Measurements from ENCODE around the gene TMEM51.

The TMEM51 gene

GRCh38 chr1:15146971-15147376 lies 6.6 kb upstream of the TMEM51 start:
- Histone ChIP-seq H3K4me3 (ENCODE audit: low read depth, low read length) (no peak overlapping the region), H3K9ac (ENCODE audit: low read length) (no peak overlapping the region), H2BK120ac (ENCODE audit: insufficient read depth, low read length, poor library complexity) (no peak overlapping the region), H3K36me3 (ENCODE audit: control insufficient read depth in 1 of 2, insufficient read depth in 2 of 2, low read length in 2 of 2) (no peaks in the 10 kb centered on the region), H4K91ac (ENCODE audit: low read depth, low read length) (peak overlapping the region; percentile 8), H2AFZ (ENCODE audit: insufficient read depth, low read length, poor library complexity) (no peak overlapping the region), H3K27me3 (ENCODE audit: insufficient read depth, low read length) (no peaks in the 10 kb centered on the region), H2BK12ac (ENCODE audit: low read length) (no peak overlapping the region), H3K14ac (ENCODE audit: low read length) (no peak overlapping the region), H3K4me1 (ENCODE audit: control insufficient read depth in 1 of 2, insufficient read depth in 2 of 2, low read length in 2 of 2) (peaks cover 11 to 26% of the 10 kb centered on the region in 2 experiments), H3K4me2 (ENCODE audit: low read length) (no peak overlapping the region), H4K12ac (ENCODE audit: low read depth, low read length) (no peak overlapping the region), H3K27ac (ENCODE audit: low read depth, low read length) (no peak overlapping the region), H3K18ac (ENCODE audit: low read length) (no peak overlapping the region), H3K4ac (ENCODE audit: low read depth, low read length) (no peak overlapping the region), H3K9me3 (ENCODE audit: insufficient read depth, low read depth, low read length) (peaks cover 2% of the 10 kb centered on the region), H2AK5ac (ENCODE audit: low read length) (no peak overlapping the region), H4K8ac (ENCODE audit: low read depth, low read length) (no peak overlapping the region), H3K23ac (ENCODE audit: low read length) (no peak overlapping the region), H3K79me2 (ENCODE audit: control insufficient read depth, insufficient read depth, low read length, poor library complexity) (no peaks in the 10 kb centered on the region), H3K79me1 (ENCODE audit: low read length) (no peaks in the 10 kb centered on the region), H2BK5ac (ENCODE audit: low read depth, low read length, poor library complexity) (no peak overlapping the region)
- WGBS (ENCODE audit: extremely low coverage, insufficient coverage, insufficient read length): no CpG with 5 or more reads among the region's 4 CpGs
- DNase-seq: no peak

GRCh38 chr1:15148004-15148403 lies 5.5 kb upstream of the TMEM51 start:
- Histone ChIP-seq H3K9ac (ENCODE audit: low read length) (no peak overlapping the region), H3K14ac (ENCODE audit: low read length) (no peak overlapping the region)

DNA sequence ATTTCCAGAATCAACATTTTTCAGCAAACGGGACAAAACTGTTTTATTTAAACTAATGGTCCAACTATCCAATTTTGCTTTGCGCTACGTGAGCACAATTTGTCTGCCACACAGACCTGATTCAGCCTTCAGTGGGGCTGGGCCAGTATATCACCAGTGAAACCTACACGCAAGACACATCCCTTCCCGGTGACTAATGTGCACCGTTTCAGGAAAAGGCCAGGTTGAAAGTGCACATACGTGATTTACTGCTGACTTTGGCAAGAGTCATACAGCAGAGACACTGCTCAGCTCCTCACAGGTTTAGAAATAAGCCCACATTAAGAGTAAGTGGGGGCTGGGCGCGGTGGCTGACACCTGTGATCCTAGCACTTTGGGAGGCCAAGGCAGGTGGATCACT lies 5.1 kb upstream of the TMEM51 start:
- no peak overlapping the region for H2BK120ac ChIP-seq (ENCODE audit: insufficient read depth, low read length, poor library complexity)
- H3K4me3 ChIP-seq (ENCODE audit: low read depth, low read length): no peak overlapping the region
- H3K23ac ChIP-seq (ENCODE audit: low read length): no peak overlapping the region
- no peak overlapping the region for H2AK5ac ChIP-seq (ENCODE audit: low read length)
- WGBS (ENCODE audit: extremely low coverage, insufficient coverage, insufficient read length): no CpG with 5 or more reads among the region's 9 CpGs
- H3K4ac ChIP-seq (ENCODE audit: low read depth, low read length): no peak overlapping the region
- H3K79me1 ChIP-seq (ENCODE audit: low read length): peaks cover 7% of the 10 kb centered on the region
- H4K91ac ChIP-seq (ENCODE audit: low read depth, low read length): no peak overlapping the region
- no peak overlapping the region for H3K18ac ChIP-seq (ENCODE audit: low read length)
- DNase-seq: no peak
- no peak overlapping the region for H3K27ac ChIP-seq (ENCODE audit: low read depth, low read length)
- H4K8ac ChIP-seq (ENCODE audit: low read depth, low read length): no peak overlapping the region
- H2AFZ ChIP-seq (ENCODE audit: insufficient read depth, low read length, poor library complexity): no peak overlapping the region
- H2BK12ac ChIP-seq (ENCODE audit: low read length): no peak overlapping the region
- no peaks in the 10 kb centered on the region for H3K79me2 ChIP-seq (ENCODE audit: control insufficient read depth, insufficient read depth, low read length, poor library complexity)
- H4K12ac ChIP-seq (ENCODE audit: low read depth, low read length): no peak overlapping the region
- peaks cover 13 to 28% of the 10 kb centered on the region in 2 experiments for H3K4me1 ChIP-seq (ENCODE audit: control insufficient read depth in 1 of 2, insufficient read depth in 2 of 2, low read length in 2 of 2)
- H2BK5ac ChIP-seq (ENCODE audit: low read depth, low read length, poor library complexity): no peak overlapping the region
- no peak overlapping the region for H3K14ac ChIP-seq (ENCODE audit: low read length)
- no peak overlapping the region for H3K4me2 ChIP-seq (ENCODE audit: low read length)
- peaks cover 2% of the 10 kb centered on the region for H3K9me3 ChIP-seq (ENCODE audit: insufficient read depth, low read depth, low read length)
- no peaks in the 10 kb centered on the region for H3K27me3 ChIP-seq (ENCODE audit: insufficient read depth, low read length)
- H3K36me3 ChIP-seq (ENCODE audit: control insufficient read depth in 1 of 2, insufficient read depth in 2 of 2, low read length in 2 of 2): no peaks in the 10 kb centered on the region
- H3K9ac ChIP-seq (ENCODE audit: low read length): no peak overlapping the region

More at GRCh38 chr1:15148004-15148403, 5.5 kb upstream of the TMEM51 start:
- Histone ChIP-seq H3K4me3 (ENCODE audit: low read depth, low read length) (no peak overlapping the region), H2BK5ac (ENCODE audit: low read depth, low read length, poor library complexity) (no peak overlapping the region), H3K27ac (ENCODE audit: low read depth, low read length) (no peak overlapping the region), H3K36me3 (ENCODE audit: control insufficient read depth in 1 of 2, insufficient read depth in 2 of 2, low read length in 2 of 2) (no peaks in the 10 kb centered on the region), H4K12ac (ENCODE audit: low read depth, low read length) (no peak overlapping the region), H4K8ac (ENCODE audit: low read depth, low read length) (no peak overlapping the region), H2BK120ac (ENCODE audit: insufficient read depth, low read length, poor library complexity) (no peak overlapping the region), H3K23ac (ENCODE audit: low read length) (no peak overlapping the region), H2BK12ac (ENCODE audit: low read length) (peak overlapping the region; percentile 35), H3K4me2 (ENCODE audit: low read length) (no peak overlapping the region), H3K4ac (ENCODE audit: low read depth, low read length) (no peak overlapping the region), H3K4me1 (ENCODE audit: control insufficient read depth in 1 of 2, insufficient read depth in 2 of 2, low read length in 2 of 2) (peaks cover 13 to 28% of the 10 kb centered on the region in 2 experiments), H2AFZ (ENCODE audit: insufficient read depth, low read length, poor library complexity) (no peak overlapping the region), H3K9me3 (ENCODE audit: insufficient read depth, low read depth, low read length) (peaks cover 2% of the 10 kb centered on the region), H3K27me3 (ENCODE audit: insufficient read depth, low read length) (no peaks in the 10 kb centered on the region), H3K18ac (ENCODE audit: low read length) (no peak overlapping the region), H2AK5ac (ENCODE audit: low read length) (no peak overlapping the region), H3K79me2 (ENCODE audit: control insufficient read depth, insufficient read depth, low read length, poor library complexity) (no peaks in the 10 kb centered on the region), H3K79me1 (ENCODE audit: low read length) (peaks cover 4% of the 10 kb centered on the region), H4K91ac (ENCODE audit: low read depth, low read length) (no peak overlapping the region)
- no peak for DNase-seq
- no CpG with 5 or more reads among the region's 6 CpGs for WGBS (ENCODE audit: extremely low coverage, insufficient coverage, insufficient read length)

- peaks cover 3% of the 10 kb centered on the region for H3K79me2 ChIP-seq (ENCODE audit: control insufficient read depth, insufficient read depth, low read length, poor library complexity)
- no CpG with 5 or more reads among the region's 1 CpG for WGBS (ENCODE audit: extremely low coverage, insufficient coverage, insufficient read length)
These were observed 4.6 kb upstream of the TMEM51 start for GRCh38 chr1:15148941-15149340.

More at GRCh38 chr1:15148941-15149340, 4.6 kb upstream of the TMEM51 start:
- Histone ChIP-seq H2BK5ac (ENCODE audit: low read depth, low read length, poor library complexity) (no peak overlapping the region), H3K23ac (ENCODE audit: low read length) (no peak overlapping the region), H3K18ac (ENCODE audit: low read length) (no peak overlapping the region), H4K91ac (ENCODE audit: low read depth, low read length) (no peak overlapping the region), H3K9me3 (ENCODE audit: insufficient read depth, low read depth, low read length) (peaks cover 2% of the 10 kb centered on the region), H3K4me3 (ENCODE audit: low read depth, low read length) (no peak overlapping the region), H3K79me1 (ENCODE audit: low read length) (peaks cover 11% of the 10 kb centered on the region), H3K14ac (ENCODE audit: low read length) (no peak overlapping the region), H3K27ac (ENCODE audit: low read depth, low read length) (no peak overlapping the region), H3K4me2 (ENCODE audit: low read length) (no peak overlapping the region), H3K4ac (ENCODE audit: low read depth, low read length) (no peak overlapping the region), H3K4me1 (ENCODE audit: control insufficient read depth in 1 of 2, insufficient read depth in 2 of 2, low read length in 2 of 2) (peaks cover 13 to 28% of the 10 kb centered on the region in 2 experiments), H3K9ac (ENCODE audit: low read length) (no peak overlapping the region), H2BK12ac (ENCODE audit: low read length) (no peak overlapping the region), H2AFZ (ENCODE audit: insufficient read depth, low read length, poor library complexity) (no peak overlapping the region), H2AK5ac (ENCODE audit: low read length) (no peak overlapping the region), H4K12ac (ENCODE audit: low read depth, low read length) (no peak overlapping the region), H3K27me3 (ENCODE audit: insufficient read depth, low read length) (no peaks in the 10 kb centered on the region), H4K8ac (ENCODE audit: low read depth, low read length) (no peak overlapping the region), H2BK120ac (ENCODE audit: insufficient read depth, low read length, poor library complexity) (no peak overlapping the region), H3K36me3 (ENCODE audit: control insufficient read depth in 1 of 2, insufficient read depth in 2 of 2, low read length in 2 of 2) (no peaks in the 10 kb centered on the region)
- DNase-seq: no peak
